GM08714 (cell line): ENCODE data around the gene ZNF670.
"Not testable (repeated sequence)": the region's sequence is repeated elsewhere in the genome, so short reads cannot be mapped to it uniquely, and the experiment has no call there.

ENCODE experiments used
- H3K4me3 ChIP-seq: fragments of 200-500 bp; sonication (Bioruptor generic); 2 replicates; pipeline ENCODE4 v1.5.1; 2014; ENCODE audit warnings: mild to moderate bottlenecking, low read length, inconsistent platforms
- ZNF274 ChIP-seq: IDR thresholded peaks from 2 replicates; pipeline ENCODE4 v1.6.1; 2012; ENCODE audit warnings: mild to moderate bottlenecking, low read depth, low read length

Gene ZNF670

GRCh38 chr1:247078258-247079140, at the start of gene ZNF670:
TSS of gene ZNF670 (minus strand) at chr1:247078811. CDS start at chr1:247078596, 215 bp downstream.
- TF ChIP-seq ZNF274, result no peak
- H3K4me3 ChIP-seq, result peak within 1 kb of the TSS; percentile 92

- H3K4me3 ChIP-seq, result peak overlapping the region; percentile 50; the same call in 1 of the 2 replicates
These were observed 49.1 kb upstream of the ZNF670 start for GRCh38 chr1:247127519-247128282.

DNA sequence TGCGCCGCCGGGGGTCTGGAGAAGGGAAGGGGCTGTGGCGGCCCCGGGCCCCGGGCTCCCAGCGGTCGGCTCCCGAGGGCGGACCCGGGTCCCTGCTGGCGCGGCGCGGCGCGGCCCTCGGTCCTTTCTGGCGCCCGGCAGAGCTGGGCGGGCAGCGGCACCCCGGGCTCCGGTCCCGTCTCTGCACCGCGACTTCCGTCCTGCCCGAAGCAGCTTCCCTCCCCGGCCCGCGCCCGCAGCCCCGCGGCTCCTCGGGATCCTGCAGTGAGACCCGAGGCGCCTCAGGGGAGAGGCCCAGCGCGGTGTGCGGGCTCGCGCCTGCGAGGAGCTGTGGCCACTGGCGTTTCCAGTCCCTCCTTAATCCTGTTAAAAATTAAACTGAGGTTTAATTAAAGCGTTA, 48.0 kb upstream of the ZNF670 start:
- H3K4me3 ChIP-seq, result not testable (repeated sequence)

DNA sequence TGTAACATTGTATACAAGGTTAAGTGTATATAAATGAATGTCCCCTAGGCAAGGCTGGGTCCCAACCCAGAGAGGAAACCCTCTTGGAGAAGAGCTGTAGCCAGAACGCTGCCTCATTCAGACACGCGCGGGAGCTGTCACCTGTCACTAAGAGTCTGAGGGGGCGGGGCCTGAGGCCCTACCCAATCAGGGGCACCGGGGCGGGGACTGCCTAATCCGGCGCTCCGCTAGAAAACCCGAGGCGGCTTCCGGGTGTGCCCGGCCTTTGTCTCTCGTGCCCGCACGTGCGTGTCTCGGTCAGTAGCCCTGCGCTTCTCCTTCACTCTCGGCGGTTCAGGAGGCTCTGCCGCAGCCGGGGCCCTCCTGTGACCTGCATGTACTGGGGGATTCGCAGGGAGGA, 47.6 kb upstream of the ZNF670 start:
- not testable (repeated sequence) for H3K4me3 ChIP-seq

- TF ChIP-seq ZNF274, result no peak
- H3K4me3 ChIP-seq, result no peak overlapping the region
These were observed 42.8 kb upstream of the ZNF670 start for GRCh38 chr1:247121382-247121781.

DNA sequence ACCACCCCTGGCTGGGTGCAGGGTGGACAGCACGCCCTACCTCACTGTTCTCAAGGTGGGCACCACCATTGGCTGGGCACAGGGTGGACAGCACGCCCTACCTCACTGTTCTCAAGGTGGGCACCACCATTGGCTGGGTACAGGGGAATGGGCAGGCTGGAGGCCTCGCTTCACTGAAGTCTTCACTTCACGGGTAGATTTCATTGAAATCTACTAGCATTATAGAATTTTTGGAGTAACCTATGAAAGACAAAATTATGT, 41.7 kb upstream of the ZNF670 start:
- not testable (repeated sequence) for H3K4me3 ChIP-seq

DNA sequence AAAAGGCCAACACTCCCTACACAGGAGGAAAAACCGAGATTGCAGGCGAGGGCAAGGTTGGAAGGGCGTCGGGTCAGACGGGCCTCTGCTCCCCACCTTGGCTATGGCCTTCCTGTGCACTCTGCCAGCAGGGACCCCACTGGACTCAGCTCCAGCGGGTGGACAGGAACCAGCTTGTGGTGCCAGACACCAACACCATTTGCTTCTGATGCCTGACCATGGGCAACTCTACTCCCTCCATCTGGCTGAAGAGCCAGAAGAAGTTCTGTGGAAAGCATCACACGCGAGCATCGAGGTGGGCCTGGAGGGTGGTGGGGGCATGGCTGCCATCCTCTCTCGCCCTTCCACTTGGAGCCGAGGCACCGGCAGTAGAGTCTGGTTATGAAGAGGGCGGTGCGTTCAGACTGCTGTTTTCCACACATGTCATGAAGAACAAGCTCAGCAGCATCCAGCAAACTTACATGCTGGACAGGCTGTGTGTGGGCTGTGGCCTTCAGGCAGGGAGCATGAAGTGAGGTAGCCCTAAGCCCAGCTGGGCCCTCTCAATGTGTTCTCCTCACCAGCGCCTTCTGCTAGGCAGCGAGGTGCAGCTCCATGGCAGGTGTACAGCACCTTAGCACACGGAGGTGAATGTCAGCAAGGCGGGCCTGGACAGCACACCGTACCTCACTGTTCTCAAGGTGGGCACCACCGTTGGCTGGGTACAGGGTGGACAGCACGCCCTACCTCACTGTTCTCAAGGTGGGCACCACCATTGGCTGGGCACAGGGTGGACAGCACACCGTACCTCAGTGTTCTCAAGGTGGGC, 41.2 kb upstream of the ZNF670 start:
- TF ChIP-seq ZNF274, result no peak
- H3K4me3 ChIP-seq, result no peak overlapping the region

DNA sequence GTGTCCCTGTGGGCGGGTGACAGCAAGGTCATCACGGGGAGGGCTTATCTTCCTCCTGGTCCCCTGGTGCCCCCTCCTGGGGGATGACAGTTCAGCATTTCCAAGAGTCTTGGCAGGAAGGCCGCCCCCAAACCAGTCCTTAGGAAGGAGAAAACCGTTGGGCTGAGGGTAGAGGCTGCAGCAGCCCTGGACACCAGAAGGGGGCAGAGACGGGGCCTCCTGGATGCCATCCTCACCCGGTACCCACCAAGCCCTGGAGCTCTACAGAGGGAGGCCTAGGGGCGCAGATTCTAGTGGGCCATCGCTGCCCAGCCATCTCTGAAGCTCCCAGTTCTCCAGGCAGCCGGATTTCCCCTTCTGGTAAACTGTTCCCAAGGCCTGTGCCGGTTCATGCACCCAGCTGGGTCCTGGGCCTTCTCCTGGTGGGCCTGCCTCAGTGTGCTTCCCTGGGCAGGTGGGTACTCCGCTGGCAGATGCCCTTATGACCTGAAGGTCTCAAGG, 40.4 kb upstream of the ZNF670 start:
- no peak for TF ChIP-seq ZNF274
- H3K4me3 ChIP-seq, result no peak overlapping the region

DNA sequence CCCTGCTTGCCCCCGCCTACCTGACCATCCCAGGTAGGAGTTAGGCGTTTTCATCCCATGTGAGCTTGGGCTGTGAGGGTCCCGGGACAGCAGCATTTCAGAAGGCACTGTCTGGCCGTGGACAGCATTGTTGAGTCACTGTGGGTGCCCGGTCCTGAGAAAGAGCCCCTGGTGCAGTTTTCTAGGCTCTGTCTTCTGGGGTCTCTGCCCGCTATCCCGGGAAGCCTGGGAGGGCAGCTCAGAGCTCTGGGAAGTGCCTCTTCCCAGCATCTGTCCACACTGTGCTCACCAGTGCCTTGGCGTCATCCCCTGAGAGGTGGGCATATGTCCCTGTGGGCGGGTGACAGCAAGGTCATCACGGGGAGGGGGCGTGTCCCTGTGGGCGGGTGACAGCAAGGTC, 36.9 kb upstream of the ZNF670 start:
- H3K4me3 ChIP-seq, result no peak overlapping the region
- TF ChIP-seq ZNF274, result no peak

DNA sequence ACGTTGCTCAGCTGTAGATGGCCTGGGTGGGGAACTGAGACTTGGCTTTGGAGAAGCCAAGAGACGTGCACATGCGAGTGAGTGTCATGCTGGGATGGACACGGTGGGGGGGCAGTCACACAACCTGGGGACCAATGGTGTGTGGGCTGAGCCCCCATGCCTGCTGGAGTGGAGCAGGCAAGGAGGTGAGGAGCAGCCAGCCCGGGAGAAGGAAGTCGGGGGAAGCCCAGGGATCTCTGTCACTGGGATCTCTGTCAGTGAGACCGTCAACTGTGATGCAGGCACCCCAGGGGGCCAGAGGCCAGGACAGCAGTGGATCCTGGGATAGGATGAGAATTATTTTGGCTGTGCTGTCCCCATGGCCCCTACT, 36.5 kb upstream of the ZNF670 start:
- no peak overlapping the region for H3K4me3 ChIP-seq
- TF ChIP-seq ZNF274, result no peak

DNA sequence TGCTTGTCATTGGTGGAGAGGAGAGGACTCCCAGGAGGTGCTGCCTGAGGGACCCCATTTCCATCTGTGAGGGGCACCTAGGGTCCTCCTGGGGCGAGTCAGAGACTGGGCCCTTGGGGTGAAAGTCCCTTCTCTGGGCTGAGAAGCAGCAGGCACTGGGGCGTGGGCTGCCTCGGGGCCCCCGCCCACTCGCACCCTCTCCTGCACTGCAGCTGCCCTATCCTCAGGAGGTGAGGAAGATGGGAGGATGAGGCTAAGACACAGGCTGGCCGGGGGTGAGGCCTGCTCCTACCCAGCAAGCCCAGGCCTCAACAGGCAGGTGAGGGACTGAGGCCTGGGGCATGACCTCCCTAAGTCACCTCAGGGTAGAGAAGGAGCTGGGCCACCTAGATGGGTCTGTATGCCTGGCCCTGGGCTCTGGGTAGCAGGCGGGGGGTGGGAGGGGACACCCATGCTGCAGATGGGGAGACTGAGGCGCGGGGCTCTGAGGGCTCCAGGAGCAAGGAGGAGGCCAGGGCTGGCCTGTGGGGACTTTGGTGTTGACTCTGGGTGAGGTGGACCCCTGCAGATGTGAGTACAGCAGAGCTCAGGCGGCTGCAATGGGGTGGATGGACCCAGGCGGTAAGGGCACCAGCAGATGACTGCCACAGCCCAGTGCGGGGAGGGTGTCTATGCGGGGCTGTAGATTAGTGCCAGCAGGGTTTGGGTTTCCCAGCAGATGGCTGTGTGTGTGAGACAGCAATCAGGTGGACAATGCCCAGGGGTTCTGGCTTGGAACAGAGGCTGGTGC, 35.9 kb upstream of the ZNF670 start:
- H3K4me3 ChIP-seq, result no peak overlapping the region
- no peak for TF ChIP-seq ZNF274

DNA sequence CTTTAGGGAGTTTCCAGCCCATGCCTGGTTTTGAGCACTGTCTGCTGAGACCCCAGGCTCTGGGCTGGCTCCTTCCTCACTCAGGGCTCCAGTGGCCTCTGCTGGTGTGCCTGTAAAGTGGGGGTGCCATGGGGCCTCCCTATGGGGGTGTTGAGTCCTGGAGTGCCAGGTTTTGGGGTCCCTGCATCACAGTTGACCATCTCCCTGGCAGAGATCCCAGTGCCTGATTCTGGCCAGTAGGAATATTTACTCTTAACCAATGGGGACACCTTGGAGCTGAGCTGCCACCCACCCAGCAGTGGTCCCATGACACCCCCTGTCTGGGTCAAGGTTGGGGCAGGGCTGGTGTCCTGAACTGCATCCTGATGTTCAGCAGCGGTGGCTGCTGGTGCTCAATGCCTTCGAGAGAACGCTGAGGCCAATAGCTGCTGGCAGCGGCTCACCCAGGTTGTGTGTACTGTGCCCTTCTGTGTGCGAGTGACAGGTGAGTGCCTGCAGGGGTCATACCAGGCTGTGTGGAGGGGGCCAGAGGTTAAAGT, 35.2 kb upstream of the ZNF670 start:
- no peak for TF ChIP-seq ZNF274
- H3K4me3 ChIP-seq, result no peak overlapping the region

DNA sequence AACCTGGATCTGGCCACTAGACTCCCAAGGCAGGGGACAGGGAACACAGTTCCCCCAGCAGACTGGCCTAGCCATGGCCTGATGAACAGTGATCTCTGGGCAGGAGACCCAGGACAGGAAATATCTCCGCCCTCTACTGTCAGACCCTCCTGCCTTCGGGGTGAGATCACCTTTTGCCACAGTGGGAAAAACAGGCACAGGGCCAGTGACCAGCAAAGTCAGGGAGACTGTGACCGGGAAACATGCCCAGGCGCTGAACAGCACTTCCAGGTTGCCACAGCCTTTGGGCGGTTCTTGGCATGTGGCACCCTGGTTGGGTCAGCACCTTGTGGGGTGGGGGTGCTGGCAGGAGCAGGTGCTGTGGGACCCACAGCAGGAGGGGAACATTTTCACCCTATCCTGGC, 34.5 kb upstream of the ZNF670 start:
- no peak overlapping the region for H3K4me3 ChIP-seq
- no peak for TF ChIP-seq ZNF274

DNA sequence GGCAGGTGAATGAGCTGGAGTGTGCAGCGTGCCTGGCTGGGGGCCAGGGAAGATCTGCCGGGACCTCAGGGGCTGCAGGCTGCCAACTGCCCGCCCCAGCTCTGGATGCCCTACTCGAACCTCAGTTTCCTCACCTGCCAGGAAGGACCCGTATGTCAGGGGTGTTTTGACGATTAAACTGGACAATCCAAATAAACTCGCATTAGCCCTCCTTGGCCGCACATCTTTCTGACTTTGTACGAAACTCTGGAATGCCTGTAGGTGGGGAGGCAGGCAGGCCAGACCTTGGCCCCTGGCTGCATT, 33.8 kb upstream of the ZNF670 start:
- TF ChIP-seq ZNF274, result no peak
- no peak overlapping the region; the same call in 1 of the 2 replicates for H3K4me3 ChIP-seq
